Hepatocyte (in vitro differentiated cells): Measurements from ENCODE around the gene ASIC2. TPM values are rescaled to one million over a fixed set of nuclear protein-coding genes. Genes with fewer than 3 reads are reported as not detected.
A peak's percentile ranks its signal among the peaks of the same experiment; 100 is the strongest.

Experiments
- DNase-seq: peaks from one replicate; pipeline ENCODE4 v3.0.0-alpha.2; 2016; ENCODE audit warnings: low spot score
- H2AFZ ChIP-seq: fragments of 200-600 bp; sonication (generic); 2 replicates; pipeline ENCODE4 v1.6.0; 2016; ENCODE audit warnings: antibody characterized with exemption, mild to moderate bottlenecking
- H3K27ac ChIP-seq: fragments of 200-600 bp; sonication (generic); 2 replicates; pipeline ENCODE4 v1.5.1; 2016; ENCODE audit warnings: mild to moderate bottlenecking
- H3K27me3 ChIP-seq: fragments of 200-600 bp; sonication (generic); 2 replicates; pipeline ENCODE4 v1.6.1; 2016
- H3K36me3 ChIP-seq: fragments of 200-600 bp; sonication (generic); replicated peaks from 2 replicates; pipeline ENCODE4 v1.5.1; 2016; ENCODE audit warnings: low read depth; ENCODE audit not compliant: insufficient read depth
- H3K4me1 ChIP-seq: fragments of 200-600 bp; sonication (generic); 2 replicates; pipeline ENCODE4 v1.5.1; 2016; ENCODE audit warnings: mild to moderate bottlenecking, moderate library complexity; ENCODE audit not compliant: insufficient read depth
- H3K4me2 ChIP-seq: fragments of 200-600 bp; sonication (generic); 2 replicates; pipeline ENCODE4 v1.6.0; 2016
- H3K4me3 ChIP-seq: fragments of 200-600 bp; sonication (generic); 2 replicates; pipeline ENCODE4 v1.5.1; 2016; ENCODE audit warnings: mild to moderate bottlenecking
- H3K79me2 ChIP-seq: fragments of 200-600 bp; sonication (generic); 2 replicates; pipeline ENCODE4 v1.6.0; 2017; ENCODE audit warnings: mild to moderate bottlenecking
- H3K9me2 ChIP-seq: fragments of 200-600 bp; sonication (generic); replicated peaks from 2 replicates; pipeline ENCODE4 v1.6.0; 2017; ENCODE audit warnings: mild to moderate bottlenecking; ENCODE audit not compliant: insufficient read depth
- H3K9me3 ChIP-seq: fragments of 200-600 bp; sonication (generic); 2 replicates; pipeline ENCODE4 v1.5.1; 2016; ENCODE audit warnings: low read depth, mild to moderate bottlenecking
- H4K20me1 ChIP-seq: fragments of 200-600 bp; sonication (generic); 2 replicates; pipeline ENCODE4 v1.6.0; 2016; ENCODE audit warnings: mild to moderate bottlenecking; ENCODE audit not compliant: insufficient read depth, poor library complexity, severe bottlenecking
- CTCF ChIP-seq: fragments of 200-600 bp; sonication (generic); IDR thresholded peaks from 2 replicates; pipeline ENCODE4 v1.5.1; 2016; ENCODE audit warnings: antibody characterized with exemption, mild to moderate bottlenecking; ENCODE audit not compliant: poor library complexity
- EZH2 ChIP-seq: fragments of 200-600 bp; sonication (generic); IDR thresholded peaks from 2 replicates; pipeline ENCODE4 v1.6.1; 2016; ENCODE audit warnings: antibody characterized with exemption, mild to moderate bottlenecking, borderline replicate concordance
- EZH2phosphoT487 ChIP-seq: fragments of 200-600 bp; sonication (generic); IDR thresholded peaks from one replicate; pipeline ENCODE4 v1.6.1; 2018; ENCODE audit warnings: antibody characterized with exemption, mild to moderate bottlenecking, low read depth, moderate library complexity; ENCODE audit not compliant: unreplicated experiment, severe bottlenecking
- WGBS: methylation state at CpG from one replicate; pipeline ENCODE4 v1.1.6; 2016; ENCODE audit warnings: low lambda C conversion rate; ENCODE audit errors: missing lambda C conversion rate; 5-methylcytosine and 5-hydroxymethylcytosine counted together
- polyA plus RNA-seq: library from polyadenylated mRNA; unstranded; fragments of >200 nt; fragmentation: Nextera tagmentation; extraction: Ambion mirVana; gene quantifications from 2 replicates; pipeline ENCODE4 v1.2.1, GENCODE V29; 2016
- total RNA-seq: library from RNA; depleted of rRNA; stranded (reverse); fragments of >200 nt; gene quantifications from 2 replicates; pipeline ENCODE4 v1.2.3, GENCODE V29; 2014

ASIC2 gene
- total and polyA plus RNA-seq, 2 experiments from 2014 or later = 2.3 to 3.3 TPM

GRCh38 chr17:32980230-32980629 is 312.9 kb downstream of the ASIC2 start:
- 75% methylated on average over 2 of the region's 2 CpGs for WGBS
- no peaks in the 10 kb centered on the region for H3K36me3 ChIP-seq
- TF ChIP-seq EZH2 (no peak), EZH2phosphoT487 (no peak), CTCF (no peak)

GRCh38 chr17:32976605-32977004 is 316.5 kb downstream of the ASIC2 start:
- no peaks in the 10 kb centered on the region for H3K79me2 ChIP-seq

More at GRCh38 chr17:32980230-32980629, 312.9 kb downstream of the ASIC2 start:
- no peaks in the 10 kb centered on the region for H3K9me2 ChIP-seq
- no peaks in the 10 kb centered on the region for H3K79me2 ChIP-seq
- no peaks in the 10 kb centered on the region for H4K20me1 ChIP-seq
- no peaks in the 10 kb centered on the region for H3K27me3 ChIP-seq
- H3K27ac ChIP-seq = no peak overlapping the region
- H3K4me3 ChIP-seq = no peak overlapping the region
- no peaks in the 10 kb centered on the region for H3K4me1 ChIP-seq
- no peak overlapping the region for H2AFZ ChIP-seq
- H3K4me2 ChIP-seq = no peak overlapping the region
- no peak for DNase-seq
- no peaks in the 10 kb centered on the region for H3K9me3 ChIP-seq

GRCh38 chr17:32976131-32976530 is 317.0 kb downstream of the ASIC2 start:
- 64% methylated on average over 4 of the region's 4 CpGs for WGBS
- Histone ChIP-seq H2AFZ (no peak overlapping the region), H3K9me3 (no peaks in the 10 kb centered on the region), H3K27ac (peak overlapping the region; percentile 37), H3K36me3 (no peaks in the 10 kb centered on the region), H3K27me3 (no peaks in the 10 kb centered on the region), H3K4me2 (no peak overlapping the region), H3K79me2 (no peaks in the 10 kb centered on the region), H3K9me2 (no peaks in the 10 kb centered on the region), H3K4me1 (no peaks in the 10 kb centered on the region), H3K4me3 (no peak overlapping the region), H4K20me1 (no peaks in the 10 kb centered on the region)
- DNase-seq = peak; percentile 50
- TF ChIP-seq EZH2 (no peak), CTCF (no peak), EZH2phosphoT487 (no peak)

More at GRCh38 chr17:32976605-32977004, 316.5 kb downstream of the ASIC2 start:
- no peak for TF ChIP-seq EZH2
- no peak for TF ChIP-seq CTCF
- no peak for TF ChIP-seq EZH2phosphoT487
- no peaks in the 10 kb centered on the region for H4K20me1 ChIP-seq
- H3K4me3 ChIP-seq = no peak overlapping the region
- WGBS = 93% methylated on average over 1 of the region's 1 CpG
- no peak overlapping the region for H3K4me2 ChIP-seq
- no peaks in the 10 kb centered on the region for H3K27me3 ChIP-seq
- H3K36me3 ChIP-seq = no peaks in the 10 kb centered on the region
- no peaks in the 10 kb centered on the region for H3K9me3 ChIP-seq
- peak overlapping the region; percentile 37 for H3K27ac ChIP-seq
- H3K4me1 ChIP-seq = no peaks in the 10 kb centered on the region
- H3K9me2 ChIP-seq = no peaks in the 10 kb centered on the region
- DNase-seq = no peak
- H2AFZ ChIP-seq = no peak overlapping the region

GRCh38 chr17:32971171-32971570 is 321.9 kb downstream of the ASIC2 start:
- Histone ChIP-seq H3K27me3 (no peaks in the 10 kb centered on the region), H3K4me1 (no peaks in the 10 kb centered on the region), H3K4me2 (no peak overlapping the region), H2AFZ (no peak overlapping the region), H3K9me2 (no peaks in the 10 kb centered on the region), H3K9me3 (no peaks in the 10 kb centered on the region), H3K27ac (no peak overlapping the region), H3K79me2 (no peaks in the 10 kb centered on the region), H3K4me3 (no peak overlapping the region), H4K20me1 (no peaks in the 10 kb centered on the region), H3K36me3 (no peaks in the 10 kb centered on the region)
- 81% methylated on average over 1 of the region's 1 CpG for WGBS
- TF ChIP-seq EZH2 = no peak
- no peak for TF ChIP-seq CTCF
- no peak for TF ChIP-seq EZH2phosphoT487
- DNase-seq = no peak
